Liver (tissue), 9 donors: ENCODE results near the gene FBXW2. TPM values are rescaled to one million over a fixed set of nuclear protein-coding genes. Genes with fewer than 3 reads are reported as not detected.

Source experiments
- DNase-seq: peaks from one replicate; pipeline ENCODE4 v3.0.0-alpha.2; 2017; ENCODE audit warnings: low spot score
- H3K27ac ChIP-seq, 2 donors: one replicate each; pipeline ENCODE4 v1.7.0; 2013; ENCODE audit warnings: inconsistent platforms in 2 of 2, low read length in 2 of 2, control low read depth in 1 of 2, low read depth in 1 of 2, mild to moderate bottlenecking in 1 of 2
- H3K27me3 ChIP-seq, 4 donors: one replicate each; pipeline versions ENCODE4 v1.6.1 to v1.7.0; 2013; ENCODE audit warnings: low read length in 3 of 4, inconsistent platforms in 1 of 4, mild to moderate bottlenecking in 1 of 4, moderate library complexity in 1 of 4; ENCODE audit not compliant: control insufficient read depth in 4 of 4, insufficient read depth in 4 of 4
- H3K36me3 ChIP-seq, 4 donors: one replicate each; pipeline versions ENCODE4 v1.6.1 to v1.7.0; 2013; ENCODE audit warnings: low read length in 3 of 4, mild to moderate bottlenecking in 3 of 4, low read depth in 1 of 4, moderate library complexity in 1 of 4; ENCODE audit not compliant: control insufficient read depth in 4 of 4, insufficient read depth in 3 of 4
- H3K4me1 ChIP-seq, 4 donors: one replicate each; pipeline versions ENCODE4 v1.6.1 to v1.7.0; 2013; ENCODE audit warnings: low read length in 3 of 4, mild to moderate bottlenecking in 3 of 4, moderate library complexity in 1 of 4; ENCODE audit not compliant: control insufficient read depth in 4 of 4, insufficient read depth in 4 of 4
- H3K4me3 ChIP-seq, 3 donors: one replicate each; pipeline versions ENCODE4 v1.6.1 to v1.7.0; 2013; ENCODE audit warnings: low read length in 3 of 3, control low read depth in 1 of 3, low read depth in 1 of 3, mild to moderate bottlenecking in 1 of 3
- H3K9ac ChIP-seq, 2 donors: one replicate each; pipeline ENCODE4 v1.7.0; 2013; ENCODE audit warnings: low read length in 2 of 2, mild to moderate bottlenecking in 2 of 2, moderate library complexity in 2 of 2, control low read depth in 1 of 2, low read depth in 1 of 2
- H3K9me3 ChIP-seq, 4 donors: one replicate each; pipeline versions ENCODE4 v1.6.1 to v1.7.0; 2013; ENCODE audit warnings: low read length in 3 of 4; ENCODE audit not compliant: control insufficient read depth in 4 of 4
- ATF3 ChIP-seq: IDR thresholded peaks from 2 replicates; pipeline ENCODE4 v1.6.1; 2016; ENCODE audit warnings: antibody characterized with exemption
- EGR1 ChIP-seq, 2 donors: IDR thresholded peaks; 2 replicates each; pipeline ENCODE4 v1.6.1; 2016 to 2018; ENCODE audit warnings: antibody characterized with exemption in 2 of 2, low read depth in 2 of 2
- FOXA1 ChIP-seq: IDR thresholded peaks from 2 replicates; pipeline ENCODE4 v1.6.1; 2016; ENCODE audit warnings: antibody characterized with exemption
- FOXA2 ChIP-seq: IDR thresholded peaks from 2 replicates; pipeline ENCODE4 v1.6.1; 2016; ENCODE audit warnings: antibody characterized with exemption
- GABPA ChIP-seq, 2 donors: IDR thresholded peaks in 1 of 2; conservative IDR thresholded peaks in 1 of 2; 2 replicates each; pipeline ENCODE4 v1.6.1; 2016; ENCODE audit warnings: antibody characterized with exemption in 2 of 2, mild to moderate bottlenecking in 1 of 2, moderate library complexity in 1 of 2
- HNF4A ChIP-seq, 2 donors: conservative IDR thresholded peaks; 2 replicates each; pipeline ENCODE4 v1.6.1; 2016; ENCODE audit warnings: antibody characterized with exemption in 2 of 2, mild to moderate bottlenecking in 2 of 2
- HNF4G ChIP-seq: IDR thresholded peaks from 2 replicates; pipeline ENCODE4 v1.6.1; 2016; ENCODE audit warnings: antibody characterized with exemption
- JUND ChIP-seq, 2 donors: IDR thresholded peaks; 2 replicates each; pipeline ENCODE4 v1.6.1; 2016; ENCODE audit warnings: antibody characterized with exemption in 2 of 2
- MAX ChIP-seq: IDR thresholded peaks from 2 replicates; pipeline ENCODE4 v1.6.1; 2016; ENCODE audit warnings: antibody characterized with exemption
- NR2F2 ChIP-seq: IDR thresholded peaks from 2 replicates; pipeline ENCODE4 v1.6.1; 2016; ENCODE audit warnings: antibody characterized with exemption
- RAD21 ChIP-seq, 2 donors: IDR thresholded peaks; 2 replicates each; pipeline ENCODE4 v1.6.1; 2016; ENCODE audit warnings: antibody characterized with exemption in 2 of 2, mild to moderate bottlenecking in 2 of 2
- RXRA ChIP-seq, 2 donors: IDR thresholded peaks; 2 replicates each; pipeline ENCODE4 v1.6.1; 2017 to 2018; ENCODE audit warnings: antibody characterized with exemption in 2 of 2, mild to moderate bottlenecking in 1 of 2
- SP1 ChIP-seq: IDR thresholded peaks from 2 replicates; pipeline ENCODE4 v1.6.1; 2018; ENCODE audit warnings: antibody characterized with exemption, mild to moderate bottlenecking
- TAF1 ChIP-seq: conservative IDR thresholded peaks from 2 replicates; pipeline ENCODE4 v1.6.1; 2016; ENCODE audit warnings: antibody characterized with exemption, mild to moderate bottlenecking
- YY1 ChIP-seq: IDR thresholded peaks from 2 replicates; pipeline ENCODE4 v1.6.1; 2016; ENCODE audit warnings: antibody characterized with exemption, mild to moderate bottlenecking
- WGBS: extraction: QIAGEN DNeasy Blood & Tissue Kit; methylation state at CpG from one replicate; pipeline ENCODE4 v1.1.7; 2013; 5-methylcytosine and 5-hydroxymethylcytosine counted together
- polyA plus RNA-seq, 2 donors: library from polyadenylated mRNA; stranded (reverse) in 1 of 2; unstranded in 1 of 2; fragments of 200-250 nt in 1 of 2; fragments of >200 nt in 1 of 2; fragmentation: Nextera tagmentation in 1 of 2; extraction: Ambion mirVana in 1 of 2; gene quantifications; one replicate each; pipeline versions ENCODE4 v1.2.1 to v1.2.3, GENCODE V29; 2013 to 2015
- total RNA-seq, 2 donors: library from RNA; depleted of rRNA; stranded (reverse); fragments of >200 nt; gene quantifications; one replicate each; pipeline ENCODE4 v1.2.3, GENCODE V29; 2014
- TF ChIP-seq, protein P1 (sequence below): IDR thresholded peaks from 2 replicates; pipeline ENCODE4 v1.6.1; 2016; ENCODE audit warnings: antibody characterized with exemption
- TF ChIP-seq, protein P2 (sequence below): IDR thresholded peaks from 2 replicates; pipeline ENCODE4 v1.6.1; 2016; ENCODE audit warnings: antibody characterized with exemption, mild to moderate bottlenecking
- TF ChIP-seq, protein P3 (sequence below): fragments of 150-350 bp; IDR thresholded peaks from 2 replicates; pipeline ENCODE4 v1.5.1; 2017; ENCODE audit warnings: improper control_type of control experiment, low read depth, low read length; ENCODE audit not compliant: missing input control
- donor health status: healthy.
- donor health status: healthy.
- donor health status: healthy.
- donor health status: healthy.
- donor health status: healthy.

The FBXW2 gene
- total and polyA plus RNA-seq, 4 donors, result 7.0 to 40.9 (median 22.5) TPM

DNA sequence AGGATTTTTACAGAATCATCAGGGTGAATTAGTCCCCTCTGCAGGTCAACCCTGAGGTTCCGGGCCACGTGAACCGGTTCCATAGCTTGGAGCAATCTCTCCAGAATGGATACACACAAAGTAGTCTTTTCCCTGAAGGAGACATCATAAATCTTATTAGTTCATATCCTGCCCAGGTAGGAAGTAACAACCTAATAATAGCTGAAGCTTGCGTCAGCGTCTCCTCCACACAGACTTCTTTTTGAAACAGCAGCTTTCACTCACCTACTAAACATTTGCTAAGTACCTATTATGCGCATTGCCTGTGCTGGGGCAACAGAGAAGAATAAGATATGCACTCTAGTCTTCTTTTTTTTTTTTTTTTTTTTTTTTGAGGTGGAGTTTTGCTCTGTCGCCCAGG, 40.1 kb upstream of the FBXW2 start:
- Histone ChIP-seq H3K27me3 (no peaks in the 10 kb centered on the region), H3K36me3 (peaks cover 2 to 52% (median 36%) of the 10 kb centered on the region in 4 donors), H3K9ac (no peak overlapping the region), H3K9me3 (no peaks in the 10 kb centered on the region), H3K4me3 (no peak overlapping the region), H3K4me1 (no peaks in the 10 kb centered on the region), H3K27ac (no peak overlapping the region)
- TF ChIP-seq, protein P1, sequence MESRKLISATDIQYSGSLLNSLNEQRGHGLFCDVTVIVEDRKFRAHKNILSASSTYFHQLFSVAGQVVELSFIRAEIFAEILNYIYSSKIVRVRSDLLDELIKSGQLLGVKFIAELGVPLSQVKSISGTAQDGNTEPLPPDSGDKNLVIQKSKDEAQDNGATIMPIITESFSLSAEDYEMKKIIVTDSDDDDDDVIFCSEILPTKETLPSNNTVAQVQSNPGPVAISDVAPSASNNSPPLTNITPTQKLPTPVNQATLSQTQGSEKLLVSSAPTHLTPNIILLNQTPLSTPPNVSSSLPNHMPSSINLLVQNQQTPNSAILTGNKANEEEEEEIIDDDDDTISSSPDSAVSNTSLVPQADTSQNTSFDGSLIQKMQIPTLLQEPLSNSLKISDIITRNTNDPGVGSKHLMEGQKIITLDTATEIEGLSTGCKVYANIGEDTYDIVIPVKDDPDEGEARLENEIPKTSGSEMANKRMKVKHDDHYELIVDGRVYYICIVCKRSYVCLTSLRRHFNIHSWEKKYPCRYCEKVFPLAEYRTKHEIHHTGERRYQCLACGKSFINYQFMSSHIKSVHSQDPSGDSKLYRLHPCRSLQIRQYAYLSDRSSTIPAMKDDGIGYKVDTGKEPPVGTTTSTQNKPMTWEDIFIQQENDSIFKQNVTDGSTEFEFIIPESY, result no peak
- no peak for TF ChIP-seq SP1
- no peak for TF ChIP-seq RAD21 (IDR thresholded peaks at IDR 0.05)
- no peak for TF ChIP-seq FOXA2
- no peak for TF ChIP-seq TAF1
- TF ChIP-seq, protein P2, sequence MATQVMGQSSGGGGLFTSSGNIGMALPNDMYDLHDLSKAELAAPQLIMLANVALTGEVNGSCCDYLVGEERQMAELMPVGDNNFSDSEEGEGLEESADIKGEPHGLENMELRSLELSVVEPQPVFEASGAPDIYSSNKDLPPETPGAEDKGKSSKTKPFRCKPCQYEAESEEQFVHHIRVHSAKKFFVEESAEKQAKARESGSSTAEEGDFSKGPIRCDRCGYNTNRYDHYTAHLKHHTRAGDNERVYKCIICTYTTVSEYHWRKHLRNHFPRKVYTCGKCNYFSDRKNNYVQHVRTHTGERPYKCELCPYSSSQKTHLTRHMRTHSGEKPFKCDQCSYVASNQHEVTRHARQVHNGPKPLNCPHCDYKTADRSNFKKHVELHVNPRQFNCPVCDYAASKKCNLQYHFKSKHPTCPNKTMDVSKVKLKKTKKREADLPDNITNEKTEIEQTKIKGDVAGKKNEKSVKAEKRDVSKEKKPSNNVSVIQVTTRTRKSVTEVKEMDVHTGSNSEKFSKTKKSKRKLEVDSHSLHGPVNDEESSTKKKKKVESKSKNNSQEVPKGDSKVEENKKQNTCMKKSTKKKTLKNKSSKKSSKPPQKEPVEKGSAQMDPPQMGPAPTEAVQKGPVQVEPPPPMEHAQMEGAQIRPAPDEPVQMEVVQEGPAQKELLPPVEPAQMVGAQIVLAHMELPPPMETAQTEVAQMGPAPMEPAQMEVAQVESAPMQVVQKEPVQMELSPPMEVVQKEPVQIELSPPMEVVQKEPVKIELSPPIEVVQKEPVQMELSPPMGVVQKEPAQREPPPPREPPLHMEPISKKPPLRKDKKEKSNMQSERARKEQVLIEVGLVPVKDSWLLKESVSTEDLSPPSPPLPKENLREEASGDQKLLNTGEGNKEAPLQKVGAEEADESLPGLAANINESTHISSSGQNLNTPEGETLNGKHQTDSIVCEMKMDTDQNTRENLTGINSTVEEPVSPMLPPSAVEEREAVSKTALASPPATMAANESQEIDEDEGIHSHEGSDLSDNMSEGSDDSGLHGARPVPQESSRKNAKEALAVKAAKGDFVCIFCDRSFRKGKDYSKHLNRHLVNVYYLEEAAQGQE, result no peak
- TF ChIP-seq RXRA (IDR thresholded peaks at IDR 0.05), result no peak
- TF ChIP-seq EGR1 (IDR thresholded peaks at IDR 0.05; ENCODE audit: low read depth in 2 of 2), result no peak
- TF ChIP-seq GABPA (IDR thresholded peaks at IDR 0.05 in 1 of 2, conservative IDR thresholded peaks at IDR 0.05 in 1 of 2), result no peak
- no peak for TF ChIP-seq HNF4G
- no peak for TF ChIP-seq YY1
- no peak for TF ChIP-seq MAX
- TF ChIP-seq, protein P3, sequence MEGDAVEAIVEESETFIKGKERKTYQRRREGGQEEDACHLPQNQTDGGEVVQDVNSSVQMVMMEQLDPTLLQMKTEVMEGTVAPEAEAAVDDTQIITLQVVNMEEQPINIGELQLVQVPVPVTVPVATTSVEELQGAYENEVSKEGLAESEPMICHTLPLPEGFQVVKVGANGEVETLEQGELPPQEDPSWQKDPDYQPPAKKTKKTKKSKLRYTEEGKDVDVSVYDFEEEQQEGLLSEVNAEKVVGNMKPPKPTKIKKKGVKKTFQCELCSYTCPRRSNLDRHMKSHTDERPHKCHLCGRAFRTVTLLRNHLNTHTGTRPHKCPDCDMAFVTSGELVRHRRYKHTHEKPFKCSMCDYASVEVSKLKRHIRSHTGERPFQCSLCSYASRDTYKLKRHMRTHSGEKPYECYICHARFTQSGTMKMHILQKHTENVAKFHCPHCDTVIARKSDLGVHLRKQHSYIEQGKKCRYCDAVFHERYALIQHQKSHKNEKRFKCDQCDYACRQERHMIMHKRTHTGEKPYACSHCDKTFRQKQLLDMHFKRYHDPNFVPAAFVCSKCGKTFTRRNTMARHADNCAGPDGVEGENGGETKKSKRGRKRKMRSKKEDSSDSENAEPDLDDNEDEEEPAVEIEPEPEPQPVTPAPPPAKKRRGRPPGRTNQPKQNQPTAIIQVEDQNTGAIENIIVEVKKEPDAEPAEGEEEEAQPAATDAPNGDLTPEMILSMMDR, result no peak
- TF ChIP-seq JUND (IDR thresholded peaks at IDR 0.05), result no peak
- TF ChIP-seq FOXA1, result no peak
- no peak for TF ChIP-seq HNF4A (conservative IDR thresholded peaks at IDR 0.05)
- no peak for TF ChIP-seq ATF3
- no peak for TF ChIP-seq NR2F2
- no peak for DNase-seq
- WGBS, result 96% methylated on average over 7 of the region's 7 CpGs
